Progenitor cell of endocrine pancreas (in vitro differentiated cells): ENCODE measurements around the gene APOBEC3F. TPM values are rescaled to one million over a fixed set of nuclear protein-coding genes. Genes with fewer than 3 reads are reported as not detected.
A peak's percentile ranks its signal among the peaks of the same experiment; 100 is the strongest.
"Not testable (repeated sequence)": the region's sequence is repeated elsewhere in the genome, so short reads cannot be mapped to it uniquely, and the experiment has no call there.

Source experiments
- DNase-seq: peaks from one replicate; pipeline ENCODE4 v3.0.0; 2021; ENCODE audit warnings: low spot score; ENCODE audit not compliant: unreplicated experiment
- H3K27ac Mint-ChIP-seq: 2 replicates; pipeline ENCODE4 v1.8.0; 2021; ENCODE audit warnings: mild to moderate bottlenecking, moderate library complexity, mixed read lengths
- H3K27me3 Mint-ChIP-seq: 2 replicates; pipeline ENCODE4 v1.8.0; 2021; ENCODE audit warnings: mixed read lengths
- H3K36me3 Mint-ChIP-seq: 2 replicates; pipeline ENCODE4 v1.8.0; 2022; ENCODE audit warnings: mixed read lengths; ENCODE audit not compliant: insufficient read depth
- H3K4me1 Mint-ChIP-seq: 2 replicates; pipeline ENCODE4 v1.8.0; 2021; ENCODE audit warnings: low read depth, mixed read lengths
- H3K4me3 Mint-ChIP-seq: 2 replicates; pipeline ENCODE4 v1.8.0; 2021; ENCODE audit warnings: low read depth, mild to moderate bottlenecking, moderate library complexity, mixed read lengths
- H3K9me3 Mint-ChIP-seq: 2 replicates; pipeline ENCODE4 v1.8.0; 2021; ENCODE audit warnings: low read depth, mixed read lengths
- CTCF ChIP-seq: fragments of 200-600 bp; sonication (generic); IDR thresholded peaks from one replicate; pipeline ENCODE4 v1.5.0; 2021; ENCODE audit warnings: antibody characterized with exemption, mild to moderate bottlenecking; ENCODE audit not compliant: unreplicated experiment
- long read RNA-seq: library from polyadenylated mRNA; unstranded; transcript quantifications from one replicate; pipeline ENCODE4 v2.0.0, GENCODE V29; 2020
- total RNA-seq: library from RNA; stranded (reverse); gene quantifications from 2 replicates; pipeline ENCODE4 v1.2.1, GENCODE V29; 2021

The APOBEC3F gene
- 23.6 and 25.3 TPM in 2 replicates for total RNA-seq
- long read RNA-seq, partial matches to known transcripts: 0 of 17 reads
- long read RNA-seq, other reads (novel, unspliced or antisense): 14 of 17 reads

- peak within 1 kb of the TSS; percentile 83 for H3K4me3 Mint-ChIP-seq
- peaks cover 38% of the 10 kb centered on the region for H3K4me1 Mint-ChIP-seq
- H3K9me3 Mint-ChIP-seq, H3K27me3 Mint-ChIP-seq, H3K36me3 Mint-ChIP-seq: not testable (repeated sequence)
- peak; percentile 36 for DNase-seq
- H3K27ac Mint-ChIP-seq: peak within 1 kb of the TSS; percentile 98
These were observed at the start of gene APOBEC3F for GRCh38 chr22:39040538-39041296. APOBEC3F (plus strand) TSS chr22:39040864; CDS start chr22:39040961, 97 bp downstream.

GRCh38 chr22:38992871-38993371, 47.7 kb upstream of the APOBEC3F start:
- not testable (repeated sequence) for H3K4me1 Mint-ChIP-seq, H3K4me3 Mint-ChIP-seq, H3K27ac Mint-ChIP-seq, DNase-seq, H3K27me3 Mint-ChIP-seq, H3K9me3 Mint-ChIP-seq, H3K36me3 Mint-ChIP-seq

- Mint-ChIP-seq H3K4me1 (no peaks in the 10 kb centered on the region), H3K27ac (no peak overlapping the region), H3K36me3 (peaks cover 1% of the 10 kb centered on the region), H3K27me3 (peaks cover 11% of the 10 kb centered on the region), H3K9me3 (peaks cover 4% of the 10 kb centered on the region), H3K4me3 (no peak overlapping the region)
- no peak for DNase-seq
- no peak for TF ChIP-seq CTCF
These were observed 44.6 kb upstream of the APOBEC3F start for GRCh38 chr22:38996105-38996504.

GRCh38 chr22:38997518-38997917, 43.1 kb upstream of the APOBEC3F start:
- no peak for DNase-seq
- peak overlapping the region; percentile 24 for H3K27ac Mint-ChIP-seq
- peaks cover 4% of the 10 kb centered on the region for H3K9me3 Mint-ChIP-seq
- H3K27me3 Mint-ChIP-seq: peaks cover 11% of the 10 kb centered on the region
- TF ChIP-seq CTCF: no peak
- no peaks in the 10 kb centered on the region for H3K4me1 Mint-ChIP-seq
- peaks cover 1% of the 10 kb centered on the region for H3K36me3 Mint-ChIP-seq
- H3K4me3 Mint-ChIP-seq: no peak overlapping the region

- no peaks in the 10 kb centered on the region for H3K4me1 Mint-ChIP-seq
- no peaks in the 10 kb centered on the region for H3K27me3 Mint-ChIP-seq
- DNase-seq: peak; percentile 51
- TF ChIP-seq CTCF: peak; percentile 86
- peak overlapping the region; percentile 29 for H3K27ac Mint-ChIP-seq
- no peaks in the 10 kb centered on the region for H3K36me3 Mint-ChIP-seq
- peaks cover under 1% of the 10 kb centered on the region for H3K9me3 Mint-ChIP-seq
- no peak overlapping the region for H3K4me3 Mint-ChIP-seq
These were observed 37.5 kb upstream of the APOBEC3F start for GRCh38 chr22:39003165-39003638.

- no peak for TF ChIP-seq CTCF
- H3K4me1 Mint-ChIP-seq: peaks cover 1% of the 10 kb centered on the region
- H3K4me3 Mint-ChIP-seq: no peak overlapping the region
- no peaks in the 10 kb centered on the region for H3K36me3 Mint-ChIP-seq
- H3K27me3 Mint-ChIP-seq: peaks cover 3% of the 10 kb centered on the region
- DNase-seq: no peak
- H3K27ac Mint-ChIP-seq: no peak overlapping the region
- H3K9me3 Mint-ChIP-seq: no peaks in the 10 kb centered on the region
These were observed 33.5 kb upstream of the APOBEC3F start for GRCh38 chr22:39007177-39007576.

- H3K36me3 Mint-ChIP-seq, H3K9me3 Mint-ChIP-seq, H3K27ac Mint-ChIP-seq, H3K4me1 Mint-ChIP-seq, H3K4me3 Mint-ChIP-seq, DNase-seq, H3K27me3 Mint-ChIP-seq: not testable (repeated sequence)
These were observed 32.3 kb upstream of the APOBEC3F start for GRCh38 chr22:39008271-39008850.
